ENCODE results near the gene PRXL2B.
"Not testable (repeated sequence)": the region's sequence is repeated elsewhere in the genome, so short reads cannot be mapped to it uniquely, and the experiment has no call there.

Gene PRXL2B

GRCh38 chr1:2625311-2625710 is 38.7 kb downstream of the PRXL2B start:
- DNase-seq: no peak

GRCh38 chr1:2625748-2626147 is 39.2 kb downstream of the PRXL2B start:
- DNase-seq: not testable (repeated sequence)

- no peak for DNase-seq
Measured at GRCh38 chr1:2627746-2628145, 41.2 kb downstream of the PRXL2B start.

GRCh38 chr1:2628191-2628932 is 41.8 kb downstream of the PRXL2B start:
- DNase-seq: no peak

GRCh38 chr1:2628933-2629626 is 42.5 kb downstream of the PRXL2B start:
- no peak for DNase-seq

GRCh38 chr1:2629627-2630497 is 43.3 kb downstream of the PRXL2B start:
- no peak for DNase-seq

- DNase-seq: no peak
Measured at GRCh38 chr1:2630498-2631135, 44.0 kb downstream of the PRXL2B start.

GRCh38 chr1:2631136-2632050 is 44.8 kb downstream of the PRXL2B start:
- DNase-seq: no peak

GRCh38 chr1:2632051-2632430 is 45.5 kb downstream of the PRXL2B start:
- DNase-seq: no peak

- DNase-seq: no peak
Measured at GRCh38 chr1:2632561-2633361, 46.2 kb downstream of the PRXL2B start, which contains the start of gene MMEL1. Gene MMEL1 (minus strand): TSS chr1:2633016. CDS start chr1:2629484, 3,532 bp downstream.

- no peak for DNase-seq
Measured at GRCh38 chr1:2633366-2633935, 46.9 kb downstream of the PRXL2B start.

GRCh38 chr1:2633936-2634491 is 47.4 kb downstream of the PRXL2B start:
- no peak for DNase-seq

GRCh38 chr1:2635361-2636010 is 48.9 kb downstream of the PRXL2B start:
- DNase-seq: no peak

- no peak for DNase-seq
Measured at GRCh38 chr1:2636733-2637132, 50.2 kb downstream of the PRXL2B start.

GRCh38 chr1:2637442-2638145 is 51.0 kb downstream of the PRXL2B start:
- no peak for DNase-seq

GRCh38 chr1:2638466-2639115 is 52.0 kb downstream of the PRXL2B start:
- no peak for DNase-seq

- DNase-seq: no peak
Measured at GRCh38 chr1:2639203-2639602, 52.6 kb downstream of the PRXL2B start.

All from activated CD4-positive, alpha-beta T cell treated with anti-CD3 and anti-CD28 coated beads, Interleukin-2, amount 50 U/mL, for 1 hour (primary cell).